H7 (cell line): ENCODE measurements around the gene CACNA1E. TPM values are rescaled to one million over a fixed set of nuclear protein-coding genes. Genes with fewer than 3 reads are reported as not detected.

Experiments used
- DNase-seq: peaks from one replicate; pipeline ENCODE4 v3.0.0; 2012
- H3K27me3 ChIP-seq: 2 replicates; pipeline ENCODE4 v1.6.0; 2011; ENCODE audit warnings: mild to moderate bottlenecking, low read length; ENCODE audit not compliant: control insufficient read depth, insufficient read depth
- H3K36me3 ChIP-seq: replicated peaks from 2 replicates; pipeline ENCODE4 v1.5.1; 2011; ENCODE audit warnings: low read length; ENCODE audit not compliant: control insufficient read depth, insufficient read depth
- H3K4me3 ChIP-seq: 2 replicates; pipeline ENCODE4 v1.5.1; 2011; ENCODE audit warnings: low read depth, mild to moderate bottlenecking, control low read depth, low read length, moderate library complexity; ENCODE audit not compliant: insufficient read depth
- total RNA-seq: library from RNA; depleted of rRNA; stranded (reverse); fragments of >200 nt; shearing (Covaris generic); gene quantifications from 2 replicates; pipeline ENCODE4 v1.2.3, GENCODE V29; 2014

Gene CACNA1E
- total RNA-seq, 1 experiment from 2014 or later: 4.1 TPM

GRCh38 chr1:181469829-181470228 lies 13.5 kb upstream of the CACNA1E start:
- H3K4me3 ChIP-seq: no peak overlapping the region
- peak; percentile 26 for DNase-seq
- H3K27me3 ChIP-seq: no peaks in the 10 kb centered on the region
- H3K36me3 ChIP-seq: no peaks in the 10 kb centered on the region

GRCh38 chr1:181475580-181475979 lies 7.7 kb upstream of the CACNA1E start:
- DNase-seq: no peak
- Histone ChIP-seq H3K36me3 (no peaks in the 10 kb centered on the region), H3K27me3 (peaks cover 5% of the 10 kb centered on the region), H3K4me3 (no peak overlapping the region)

- Histone ChIP-seq H3K4me3 (no peak overlapping the region), H3K36me3 (no peaks in the 10 kb centered on the region), H3K27me3 (peaks cover 15% of the 10 kb centered on the region)
- DNase-seq: no peak
Observed at GRCh38 chr1:181476581-181476980, 6.7 kb upstream of the CACNA1E start.

- no peak for DNase-seq
- no peak overlapping the region for H3K4me3 ChIP-seq
- H3K36me3 ChIP-seq: no peaks in the 10 kb centered on the region
- H3K27me3 ChIP-seq: peaks cover 33% of the 10 kb centered on the region
Observed at GRCh38 chr1:181478306-181478705, 5.0 kb upstream of the CACNA1E start.

- peaks cover 42% of the 10 kb centered on the region for H3K27me3 ChIP-seq
- DNase-seq: peak; percentile 81
- H3K36me3 ChIP-seq: no peaks in the 10 kb centered on the region
- no peak overlapping the region for H3K4me3 ChIP-seq
Observed at GRCh38 chr1:181479137-181479745, 4.1 kb upstream of the CACNA1E start.

- Histone ChIP-seq H3K36me3 (no peaks in the 10 kb centered on the region), H3K4me3 (peak overlapping the region; percentile 57), H3K27me3 (peaks cover 70% of the 10 kb centered on the region)
- peak; percentile 65 for DNase-seq
Observed at GRCh38 chr1:181482001-181482430, 1.3 kb upstream of the CACNA1E start.

GRCh38 chr1:181482521-181483284 lies 614 bp upstream of the CACNA1E start:
- Histone ChIP-seq H3K36me3 (no peaks in the 10 kb centered on the region), H3K4me3 (peak overlapping the region; percentile 57), H3K27me3 (peaks cover 76% of the 10 kb centered on the region)
- DNase-seq: peak; percentile 92

GRCh38 chr1:181484821-181485220 lies 1.5 kb downstream of the CACNA1E start:
- DNase-seq: peak; percentile 27
- peaks cover 86% of the 10 kb centered on the region for H3K27me3 ChIP-seq
- H3K4me3 ChIP-seq: no peak overlapping the region; the same call in 1 of the 2 replicates
- H3K36me3 ChIP-seq: no peaks in the 10 kb centered on the region

- Histone ChIP-seq H3K27me3 (peaks cover 83% of the 10 kb centered on the region), H3K36me3 (no peaks in the 10 kb centered on the region), H3K4me3 (peak overlapping the region; percentile 26)
- peak; percentile 86 for DNase-seq
Observed at GRCh38 chr1:181485287-181486097, 2.2 kb downstream of the CACNA1E start.

- DNase-seq: no peak
- H3K4me3 ChIP-seq: peak overlapping the region; percentile 26
- H3K36me3 ChIP-seq: no peaks in the 10 kb centered on the region
- peaks cover 78% of the 10 kb centered on the region for H3K27me3 ChIP-seq
Observed at GRCh38 chr1:181486098-181486420, 2.7 kb downstream of the CACNA1E start.

GRCh38 chr1:181488866-181489265 lies 5.5 kb downstream of the CACNA1E start:
- no peak for DNase-seq
- Histone ChIP-seq H3K4me3 (no peak overlapping the region), H3K36me3 (no peaks in the 10 kb centered on the region), H3K27me3 (peaks cover 49% of the 10 kb centered on the region)

GRCh38 chr1:181490276-181490675 lies 7.0 kb downstream of the CACNA1E start:
- no peak overlapping the region for H3K4me3 ChIP-seq

GRCh38 chr1:181490740-181491712 lies 7.7 kb downstream of the CACNA1E start:
- peaks cover 28% of the 10 kb centered on the region for H3K27me3 ChIP-seq
- H3K36me3 ChIP-seq: no peaks in the 10 kb centered on the region
- no peak overlapping the region for H3K4me3 ChIP-seq
- no peak for DNase-seq

More at GRCh38 chr1:181490276-181490675, 7.0 kb downstream of the CACNA1E start:
- DNase-seq: no peak
- Histone ChIP-seq H3K27me3 (peaks cover 35% of the 10 kb centered on the region), H3K36me3 (no peaks in the 10 kb centered on the region)

- Histone ChIP-seq H3K36me3 (no peaks in the 10 kb centered on the region), H3K27me3 (peaks cover 10% of the 10 kb centered on the region; the same call in 1 of the 2 replicates)
- DNase-seq: no peak
Observed at GRCh38 chr1:181493166-181493565, 9.8 kb downstream of the CACNA1E start.

More at GRCh38 chr1:181493166-181493565, 9.8 kb downstream of the CACNA1E start:
- no peak overlapping the region for H3K4me3 ChIP-seq
